H1 (cell line): ENCODE results near the gene CEP85L. TPM values are rescaled to one million over a fixed set of nuclear protein-coding genes. Genes with fewer than 3 reads are reported as not detected.

Experiments used
- CTCF ChIA-PET: fragments of 300-600 bp; sonication (Branson Sonifier 250); formaldehyde crosslinking; loops from one replicate; lab custom pipeline; 2021; ENCODE audit not compliant: partially characterized antibody; lab: Charles Lee
- POLR2A ChIA-PET: fragments of 300-600 bp; sonication (Branson Sonifier 250); formaldehyde crosslinking; loops from one replicate; lab custom pipeline; 2021; ENCODE audit warnings: inconsistent platforms; ENCODE audit not compliant: partially characterized antibody; lab: Charles Lee
- DNase-seq, 2 experiments: peaks; one replicate each; pipeline versions ENCODE4 v3.0.0 to v3.0.0-alpha.2; 2010 to 2022; ENCODE audit warnings: low spot score in 2 of 2, low read depth in 1 of 2, mixed read lengths in 1 of 2
- FAIRE-seq: peaks from 2 replicates; lab custom pipeline; 2011; peaks lifted over from hg19 to GRCh38; lab: Jason Lieb, UNC
- H2AFZ ChIP-seq: 2 replicates; pipeline ENCODE4 v1.8.1; 2012; ENCODE audit warnings: low read length, inconsistent platforms
- H2AK5ac ChIP-seq: 2 replicates; pipeline ENCODE4 v1.6.1; 2013; ENCODE audit warnings: low read depth, low read length
- H2BK120ac ChIP-seq: replicated peaks from 2 replicates; pipeline ENCODE3; 2013; ENCODE audit warnings: low read depth, low read length, inconsistent platforms
- H2BK12ac ChIP-seq: 2 replicates; pipeline ENCODE4 v1.6.1; 2013; ENCODE audit warnings: low read depth, low read length
- H2BK15ac ChIP-seq: 2 replicates; pipeline ENCODE4 v1.6.1; 2013; ENCODE audit warnings: low read length
- H2BK20ac ChIP-seq: 2 replicates; pipeline ENCODE4 v1.6.1; 2013; ENCODE audit warnings: low read length
- H2BK5ac ChIP-seq: 2 replicates; pipeline ENCODE4 v1.6.1; 2013; ENCODE audit warnings: low read depth, low read length
- H3K14ac ChIP-seq: 2 replicates; pipeline ENCODE4 v1.6.1; 2013; ENCODE audit warnings: inconsistent platforms; ENCODE audit not compliant: insufficient read length
- H3K18ac ChIP-seq: 2 replicates; pipeline ENCODE4 v1.6.1; 2013; ENCODE audit warnings: low read length; ENCODE audit errors: extremely low read depth
- H3K23ac ChIP-seq: 2 replicates; pipeline ENCODE4 v1.6.1; 2013; ENCODE audit warnings: inconsistent platforms; ENCODE audit not compliant: insufficient read length
- H3K23me2 ChIP-seq: 2 replicates; pipeline ENCODE4 v1.6.1; 2013; ENCODE audit warnings: low read depth, low read length
- H3K27ac ChIP-seq: 2 replicates; pipeline ENCODE4 v1.6.1; 2011; ENCODE audit warnings: low read depth, low read length, inconsistent platforms
- H3K27me3 ChIP-seq, 4 experiments: replicated peaks in 1 of 4; 1 replicate in 1 of 4; 2 replicates in 3 of 4; pipeline versions ENCODE4 v1.6.1 to v1.8.1; 2011 to 2013; ENCODE audit warnings: low read length in 3 of 4, mild to moderate bottlenecking in 3 of 4, inconsistent platforms in 2 of 4, mixed read lengths in 2 of 4, moderate library complexity in 1 of 4; ENCODE audit not compliant: control insufficient read depth in 3 of 4, insufficient read depth in 3 of 4; ENCODE audit errors: extremely low read depth in 1 of 4
- H3K36me3 ChIP-seq, 4 experiments: 2 replicates each; pipeline versions ENCODE4 v1.6.1 to v1.8.1; 2011 to 2013; ENCODE audit warnings: mild to moderate bottlenecking in 4 of 4, low read length in 3 of 4, moderate library complexity in 2 of 4, control low read depth in 1 of 4, inconsistent platforms in 1 of 4; ENCODE audit not compliant: insufficient read depth in 4 of 4, control insufficient read depth in 2 of 4
- H3K4ac ChIP-seq: replicated peaks from 2 replicates; pipeline ENCODE3; 2013; ENCODE audit warnings: low read length, low read depth, mixed read lengths, inconsistent platforms; ENCODE audit not compliant: insufficient read length
- H3K4me1 ChIP-seq, 4 experiments: replicated peaks in 1 of 4; 1 replicate in 1 of 4; 2 replicates in 3 of 4; pipeline versions ENCODE4 v1.6.1 to v1.8.1; 2011 to 2013; ENCODE audit warnings: low read length in 3 of 4, inconsistent platforms in 2 of 4, mixed read lengths in 1 of 4; ENCODE audit not compliant: insufficient read depth in 4 of 4, control insufficient read depth in 3 of 4
- H3K4me2 ChIP-seq, 2 experiments: 2 replicates each; pipeline versions ENCODE4 v1.6.1 to v1.8.1; 2011 to 2013; ENCODE audit warnings: low read depth in 2 of 2, low read length in 2 of 2, control low read depth in 1 of 2, inconsistent platforms in 1 of 2, mild to moderate bottlenecking in 1 of 2; ENCODE audit not compliant: insufficient read depth in 1 of 2
- H3K4me3 ChIP-seq, 4 experiments: fragments of 200-600, 300-600 bp in 1 of 4; sonication (generic), shearing (Covaris generic), sonication (Bioruptor Twin) in 1 of 4; 2 replicates each; pipeline versions ENCODE4 v1.5.1 to v1.8.1; 2011 to 2016; ENCODE audit warnings: low read length in 4 of 4, low read depth in 3 of 4, control low read depth in 2 of 4, inconsistent platforms in 2 of 4, mild to moderate bottlenecking in 2 of 4, mixed read lengths in 1 of 4, moderate library complexity in 1 of 4; ENCODE audit not compliant: insufficient read depth in 2 of 4; ENCODE audit errors: extremely low read depth in 1 of 4
- H3K56ac ChIP-seq: replicated peaks from 2 replicates; pipeline ENCODE3; 2013; ENCODE audit warnings: low read depth, mild to moderate bottlenecking, mixed read lengths, low read length, inconsistent platforms; ENCODE audit not compliant: insufficient read length
- H3K79me1 ChIP-seq: 2 replicates; pipeline ENCODE4 v1.6.1; 2013; ENCODE audit warnings: low read depth, low read length, control low read depth
- H3K79me2 ChIP-seq, 2 experiments: 2 replicates each; pipeline versions ENCODE4 v1.6.1 to v1.8.1; 2012 to 2013; ENCODE audit warnings: low read length in 2 of 2, mild to moderate bottlenecking in 2 of 2, inconsistent platforms in 1 of 2; ENCODE audit not compliant: insufficient read depth in 2 of 2, control insufficient read depth in 1 of 2
- H3K9ac ChIP-seq, 4 experiments: replicated peaks in 1 of 4; 1 replicate in 1 of 4; 2 replicates in 3 of 4; pipeline versions ENCODE4 v1.6.1 to v1.8.1; 2011 to 2013; ENCODE audit warnings: low read depth in 3 of 4, low read length in 3 of 4, control low read depth in 2 of 4, mild to moderate bottlenecking in 2 of 4, moderate library complexity in 2 of 4, inconsistent platforms in 1 of 4; ENCODE audit errors: extremely low read depth in 1 of 4
- H3K9me3 ChIP-seq, 2 experiments: 2 replicates each; pipeline versions ENCODE4 v1.6.1 to v1.8.1; 2012 to 2013; ENCODE audit warnings: mild to moderate bottlenecking in 2 of 2, moderate library complexity in 2 of 2, control low read depth in 1 of 2, inconsistent platforms in 1 of 2, low read depth in 1 of 2, low read length in 1 of 2, mixed read lengths in 1 of 2; ENCODE audit not compliant: insufficient read depth in 2 of 2
- H4K20me1 ChIP-seq, 2 experiments: replicated peaks in 1 of 2; 2 replicates each; pipeline versions ENCODE3 to v1.8.1; 2011 to 2013; ENCODE audit warnings: inconsistent platforms in 2 of 2, low read length in 2 of 2, mild to moderate bottlenecking in 1 of 2; ENCODE audit not compliant: insufficient read depth in 2 of 2, control insufficient read depth in 1 of 2
- H4K5ac ChIP-seq: 2 replicates; pipeline ENCODE4 v1.6.1; 2013; ENCODE audit warnings: low read length, low read depth, mixed read lengths, inconsistent platforms; ENCODE audit not compliant: insufficient read length
- H4K8ac ChIP-seq: 2 replicates; pipeline ENCODE4 v1.8.0; 2013; ENCODE audit warnings: mild to moderate bottlenecking, moderate library complexity, low read length, inconsistent platforms; ENCODE audit not compliant: insufficient read depth; ENCODE audit errors: extremely low read depth
- H4K91ac ChIP-seq: replicated peaks from 2 replicates; pipeline ENCODE3; 2013; ENCODE audit warnings: low read length, mixed read lengths, inconsistent platforms; ENCODE audit not compliant: insufficient read length
- ASH2L ChIP-seq: fragments of 200-600, 300-600 bp; sonication (generic); IDR thresholded peaks from one replicate; pipeline ENCODE4 v1.7.1; 2017; ENCODE audit warnings: low read length
- GABPA ChIP-seq: IDR thresholded peaks from 2 replicates; pipeline ENCODE4 v1.6.1; 2011; ENCODE audit warnings: mild to moderate bottlenecking, low read length, moderate library complexity, borderline replicate concordance; ENCODE audit not compliant: insufficient read depth
- SAP30 ChIP-seq: fragments of 300-600 bp; sonication (generic); IDR thresholded peaks from 2 replicates; pipeline ENCODE4 v1.7.1; 2012; ENCODE audit warnings: low read length, moderate library complexity, mild to moderate bottlenecking, inconsistent platforms; ENCODE audit not compliant: insufficient read depth, insufficient replicate concordance
- WGBS, 2 experiments: shearing (Covaris generic) in 1 of 2; methylation state at CpG; one replicate each; pipeline versions ENCODE4 v1.1.6 to v1.1.7; 2013 to 2015; ENCODE audit warnings: low lambda C conversion rate in 2 of 2, mixed read lengths in 2 of 2, inconsistent platforms in 1 of 2, low coverage in 1 of 2, missing lambda C conversion rate in 1 of 2; ENCODE audit not compliant: insufficient replicate concordance in 2 of 2, insufficient coverage in 1 of 2, insufficient read length in 1 of 2; ENCODE audit errors: extremely low coverage in 1 of 2, missing lambda C conversion rate in 1 of 2; 5-methylcytosine and 5-hydroxymethylcytosine counted together
- polyA plus RNA-seq, 7 experiments: library from polyadenylated mRNA; depleted of rRNA in 3 of 7; stranded (reverse) in 5 of 7; unstranded in 2 of 7; fragments of >200 nt in 5 of 7; fragments of 200-250 nt in 2 of 7; gene quantifications; 1 replicate in 5 of 7; 2 replicates in 1 of 7; 4 replicates in 1 of 7; pipeline versions ENCODE4 v1.2.1 to v1.2.3, GENCODE V29; 2011 to 2013; ENCODE audit warnings: missing spikeins in 2 of 7, mixed read lengths in 2 of 7
- total RNA-seq: library from RNA; stranded (reverse); fragmentation: NEBNext Ultra II Directional; extraction: Animal tissue kit (Norgen Biotek cat#: 25700); gene quantifications from 2 replicates; pipeline ENCODE4 v1.2.1, GENCODE V29; 2021
- TF ChIP-seq, protein P1 (sequence below): IDR thresholded peaks from 2 replicates; pipeline ENCODE4 v1.6.1; 2011; ENCODE audit warnings: low read depth, mild to moderate bottlenecking, low read length; ENCODE audit not compliant: insufficient read depth

Gene CEP85L
- total and polyA plus RNA-seq, 2 of the 8 experiments (the other 6 are each of a cell fraction or from before 2014, with no cell fraction given), result 3.2 to 27.6 TPM

DNA sequence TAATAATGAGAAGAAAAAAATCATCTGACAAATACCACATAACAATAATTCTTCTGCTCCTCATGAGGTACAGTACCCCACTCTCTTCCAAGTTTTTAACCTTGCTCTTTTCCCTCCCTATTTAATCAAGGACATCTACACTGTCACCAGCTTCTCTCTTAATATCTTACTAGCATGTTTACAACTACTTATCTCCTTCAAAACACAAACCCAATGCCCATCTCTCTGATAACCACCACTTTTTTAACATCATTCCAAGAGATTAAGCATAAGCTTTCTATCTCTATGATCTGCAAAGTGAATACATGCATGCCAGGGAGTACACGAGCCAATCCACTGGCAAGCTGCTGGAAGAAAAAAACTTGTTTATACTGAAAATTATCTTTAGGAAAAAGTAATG lies 10.3 kb downstream of the CEP85L start:
- Histone ChIP-seq H3K4me2 (no peak overlapping the region), H3K9ac (no peak overlapping the region), H2BK15ac (no peak overlapping the region), H3K18ac (no peak overlapping the region), H2BK12ac (no peak overlapping the region), H2AK5ac (no peak overlapping the region), H3K4me1 (peaks cover 0 to 3% (median 0%) of the 10 kb centered on the region in 4 experiments; a peak in 1 of 7 replicates), H3K23ac (no peak overlapping the region), H3K79me1 (peaks cover 8% of the 10 kb centered on the region), H3K27ac (no peak overlapping the region), H3K14ac (no peak overlapping the region), H4K20me1 (no peaks in the 10 kb centered on the region), H3K4me3 (no peak overlapping the region), H3K36me3 (no peaks in the 10 kb centered on the region), H3K56ac (no peak overlapping the region), H4K8ac (no peak overlapping the region), H2BK5ac (no peak overlapping the region), H2AFZ (no peak overlapping the region), H3K9me3 (no peaks in the 10 kb centered on the region; a peak in 1 of 4 replicates), H3K4ac (no peak overlapping the region), H2BK20ac (no peak overlapping the region), H4K5ac (no peak overlapping the region), H3K23me2 (no peaks in the 10 kb centered on the region), H4K91ac (no peak overlapping the region), H3K79me2 (peaks cover 0 to 15% of the 10 kb centered on the region in 2 experiments; a peak in 2 of 4 replicates), H2BK120ac (no peak overlapping the region), H3K27me3 (no peaks in the 10 kb centered on the region)
- CTCF ChIA-PET, result no interaction called here
- no peak for FAIRE-seq
- no peak for DNase-seq
- POLR2A ChIA-PET, result no interaction called here
- no peak for TF ChIP-seq GABPA
- TF ChIP-seq, protein P1, sequence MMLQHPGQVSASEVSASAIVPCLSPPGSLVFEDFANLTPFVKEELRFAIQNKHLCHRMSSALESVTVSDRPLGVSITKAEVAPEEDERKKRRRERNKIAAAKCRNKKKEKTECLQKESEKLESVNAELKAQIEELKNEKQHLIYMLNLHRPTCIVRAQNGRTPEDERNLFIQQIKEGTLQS, result no peak
- no peak for TF ChIP-seq SAP30
- TF ChIP-seq ASH2L, result no peak
- WGBS, 2 experiments, result 94% methylated on average over 1 of the region's 1 CpG; no CpG with 5 or more reads in 1 of the 2 experiments
